Heart left ventricle (tissue), 16 donors: ENCODE measurements around the gene MRPL33. TPM values are rescaled to one million over a fixed set of nuclear protein-coding genes. Genes with fewer than 3 reads are reported as not detected.

Experiments used
- ATAC-seq, 4 donors: fragments of 200-7000 bp; cut with Tn5 transposase; one replicate each; pipeline ENCODE4 v1.9.1; 2020 to 2022; ENCODE audit warnings: moderate library complexity in 4 of 4, mild to moderate bottlenecking in 3 of 4, moderate number of reproducible peaks in 1 of 4
- DNase-seq, 5 donors: peaks; one replicate each; pipeline ENCODE4 v3.0.0-alpha.2; 2020
- H3K27ac ChIP-seq, 12 donors: fragments of 200-600 bp; sonication (generic) in 4 of 12; one replicate each; pipeline versions ENCODE4 v1.5.0 to v1.8.0; 2016 to 2022; ENCODE audit warnings: mild to moderate bottlenecking in 2 of 12
- H3K27me3 ChIP-seq, 9 donors: fragments of 200-600 bp; sonication (generic) in 2 of 9; one replicate each; pipeline versions ENCODE4 v1.5.1 to v1.8.0; 2016 to 2022; ENCODE audit warnings: mild to moderate bottlenecking in 3 of 9
- H3K36me3 ChIP-seq, 9 donors: fragments of 200-600 bp; sonication (generic) in 2 of 9; one replicate each; pipeline versions ENCODE4 v1.5.0 to v1.8.0; 2018 to 2022; ENCODE audit warnings: mild to moderate bottlenecking in 2 of 9
- H3K4me1 ChIP-seq, 12 donors: fragments of 200-600 bp; sonication (generic) in 4 of 12; one replicate each; pipeline versions ENCODE4 v1.5.0 to v1.8.0; 2016 to 2022; ENCODE audit warnings: mild to moderate bottlenecking in 3 of 12
- H3K4me3 ChIP-seq, 12 donors: fragments of 200-600 bp; sonication (generic) in 4 of 12; one replicate each; pipeline versions ENCODE4 v1.5.0 to v1.8.0; 2017 to 2022; ENCODE audit warnings: mild to moderate bottlenecking in 9 of 12, moderate library complexity in 4 of 12
- H3K9me3 ChIP-seq, 12 donors: fragments of 200-600 bp; sonication (generic) in 4 of 12; one replicate each; pipeline versions ENCODE4 v1.5.0 to v1.8.0; 2016 to 2022; ENCODE audit warnings: mild to moderate bottlenecking in 1 of 12
- POLR2A ChIP-seq, 2 donors: fragments of 450-650 bp; IDR thresholded peaks; one replicate each; pipeline ENCODE4 v1.6.1; 2017; ENCODE audit warnings: antibody characterized with exemption in 2 of 2, mild to moderate bottlenecking in 2 of 2, moderate library complexity in 2 of 2
- WGBS, 4 donors: extraction: QIAGEN DNeasy Blood & Tissue Kit in 2 of 4; methylation state at CpG; one replicate each; pipeline versions ENCODE4 v1.1.5 to v1.1.7; 2013 to 2018; 5-methylcytosine and 5-hydroxymethylcytosine counted together
- intact Hi-C, 10 donors: fragments of 100-400 bp; cut with DNase I; formaldehyde crosslinking; loops; one replicate each; pipeline versions ENCODE4 v1.11.1 to v1.14.2; 2022
- polyA plus RNA-seq, 2 donors: library from polyadenylated mRNA; stranded (reverse); fragments of 200-250 nt; gene quantifications; one replicate each; pipeline ENCODE4 v1.2.3, GENCODE V29; 2013
- total RNA-seq, 9 donors: library from RNA; depleted of rRNA in 2 of 9; stranded (reverse); fragments of >200 nt in 2 of 9; fragmentation: NEBNext Ultra II Directional in 3 of 9; extraction: Animal tissue kit (Norgen Biotek cat#: 25700) in 3 of 9; gene quantifications; one replicate each; pipeline versions ENCODE4 v1.1.0 to v1.2.4, GENCODE V29; 2016 to 2023
- TF ChIP-seq, protein P1 (sequence below), 12 donors: fragments of 200-600 bp; sonication (generic) in 4 of 12; IDR thresholded peaks; one replicate each; pipeline versions ENCODE4 v1.5.0 to v1.8.0; 2018 to 2022; ENCODE audit warnings: antibody characterized with exemption in 12 of 12, mild to moderate bottlenecking in 5 of 12
- donor health status: ischemic (EF 13 %, LVEDD 7.1; RV severe dilation, severe dysfunction).
- donor health status: healthy with polysubstance abuse.
- donor health status: DM: no; HTN: yes; CAD: no.
- donor health status: DM: no; HTN: no; CAD: no.
- donor health status: ischemic (EF 25% LVEDD 6.9; RV normal size, moderate dysfunction).
- donor health status: ischemic (EF 25% LVEDD 5.7; RV mildly dilated, moderate dysfunction).
- donor health status: healthy.
- donor health status: DM: yes; HTN: yes; CAD: no.
- donor health status: ischemic (EF 35%, LVEDD 5.7; RV mildly dilated, moderate dysfunction).
- donor health status: nonischemic (EF 11% LVEDD 7.7; RV severe dilation, severe dysfunction).
- donor health status: DM: yes; HTN: yes; CAD: no.
- donor health status: PGD.
- donor health status: ischemic (EF 29% LVEDD 5.4; RV normal size, mild dysfunction).
- donor health status: nonischemic (EF 23%, LVEDD 6.1; RV moderate dilation, normal function).

Gene MRPL33
- total and polyA plus RNA-seq, 11 donors, result 163 to 901 (median 305) TPM

DNA sequence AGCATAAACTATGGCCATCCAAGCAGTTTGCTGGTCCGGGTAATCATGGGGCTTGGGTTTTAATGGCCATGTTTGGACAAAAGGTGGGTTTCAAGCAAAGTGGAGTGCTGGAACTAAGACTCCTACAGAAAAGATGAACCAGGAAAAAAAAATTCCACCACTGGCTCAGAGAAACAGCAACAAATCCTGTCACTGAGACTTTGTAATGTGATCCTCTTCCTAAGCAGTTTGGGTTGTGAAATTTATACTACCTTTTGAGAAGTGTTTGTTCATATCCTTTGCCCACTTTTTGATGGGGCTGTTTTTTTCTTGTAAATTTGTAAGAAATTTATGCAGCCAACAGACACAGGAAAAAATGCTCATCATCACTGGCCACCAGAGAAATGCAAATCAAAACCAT, 40.2 kb downstream of the MRPL33 start:
- Histone ChIP-seq H3K36me3 (no peaks in the 10 kb centered on the region), H3K4me1 (peaks cover 0 to 24% (median 0%) of the 10 kb centered on the region in 12 donors), H3K27ac (no peak overlapping the region), H3K27me3 (no peaks in the 10 kb centered on the region), H3K4me3 (no peak overlapping the region), H3K9me3 (peaks cover 0 to 3% (median 0%) of the 10 kb centered on the region in 12 donors)
- ATAC-seq (no peak), DNase-seq (no peak)
- intact Hi-C loops, result loop anchor here in 1 of 10 donors (10.0 kb wide), 1 partner anchor 643 kb away; no protein-coding TSS in a partner anchor
- TF ChIP-seq, protein P1, sequence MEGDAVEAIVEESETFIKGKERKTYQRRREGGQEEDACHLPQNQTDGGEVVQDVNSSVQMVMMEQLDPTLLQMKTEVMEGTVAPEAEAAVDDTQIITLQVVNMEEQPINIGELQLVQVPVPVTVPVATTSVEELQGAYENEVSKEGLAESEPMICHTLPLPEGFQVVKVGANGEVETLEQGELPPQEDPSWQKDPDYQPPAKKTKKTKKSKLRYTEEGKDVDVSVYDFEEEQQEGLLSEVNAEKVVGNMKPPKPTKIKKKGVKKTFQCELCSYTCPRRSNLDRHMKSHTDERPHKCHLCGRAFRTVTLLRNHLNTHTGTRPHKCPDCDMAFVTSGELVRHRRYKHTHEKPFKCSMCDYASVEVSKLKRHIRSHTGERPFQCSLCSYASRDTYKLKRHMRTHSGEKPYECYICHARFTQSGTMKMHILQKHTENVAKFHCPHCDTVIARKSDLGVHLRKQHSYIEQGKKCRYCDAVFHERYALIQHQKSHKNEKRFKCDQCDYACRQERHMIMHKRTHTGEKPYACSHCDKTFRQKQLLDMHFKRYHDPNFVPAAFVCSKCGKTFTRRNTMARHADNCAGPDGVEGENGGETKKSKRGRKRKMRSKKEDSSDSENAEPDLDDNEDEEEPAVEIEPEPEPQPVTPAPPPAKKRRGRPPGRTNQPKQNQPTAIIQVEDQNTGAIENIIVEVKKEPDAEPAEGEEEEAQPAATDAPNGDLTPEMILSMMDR (IDR thresholded peaks at IDR 0.05), result no peak
- TF ChIP-seq POLR2A (IDR thresholded peaks at IDR 0.05), result no peak
- 92 to 100% (median 99%) methylated on average over 1 of the region's 1 CpG for WGBS, 4 donors

DNA sequence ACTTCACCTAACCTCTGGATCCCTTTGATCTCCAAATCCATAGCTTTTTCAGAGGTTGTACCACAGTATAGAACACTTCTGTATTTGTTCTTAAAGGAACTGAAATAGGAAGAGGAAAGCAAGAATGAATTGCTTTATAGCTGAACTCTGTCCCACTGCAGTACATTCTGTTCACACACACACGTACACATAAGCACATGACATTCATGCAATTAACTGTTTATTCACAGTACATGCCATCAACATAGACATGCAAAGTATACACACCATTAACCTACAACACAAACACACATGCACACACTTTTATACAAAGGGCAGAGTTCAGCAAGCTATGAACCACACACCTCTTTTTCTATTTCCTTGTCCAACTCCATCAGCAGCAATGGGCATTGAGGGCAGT, 43.2 kb downstream of the MRPL33 start:
- DNase-seq, result no peak
- intact Hi-C loops, result loop anchor here in 1 of 10 donors (10.0 kb wide), 1 partner anchor 640 kb away; no protein-coding TSS in a partner anchor
- Histone ChIP-seq H3K4me3 (no peak overlapping the region), H3K27ac (no peak overlapping the region), H3K4me1 (peaks cover 0 to 11% (median 0%) of the 10 kb centered on the region in 12 donors), H3K27me3 (no peaks in the 10 kb centered on the region), H3K36me3 (peaks cover 0 to 2% (median 0%) of the 10 kb centered on the region in 9 donors), H3K9me3 (peaks cover 0 to 3% (median 0%) of the 10 kb centered on the region in 12 donors)
- no peak for ATAC-seq
- WGBS, 4 donors, result 62 to 67% (median 66%) methylated on average over 1 of the region's 1 CpG
- TF ChIP-seq, protein P1 (IDR thresholded peaks at IDR 0.05), result no peak
- no peak for TF ChIP-seq POLR2A (IDR thresholded peaks at IDR 0.05)

DNA sequence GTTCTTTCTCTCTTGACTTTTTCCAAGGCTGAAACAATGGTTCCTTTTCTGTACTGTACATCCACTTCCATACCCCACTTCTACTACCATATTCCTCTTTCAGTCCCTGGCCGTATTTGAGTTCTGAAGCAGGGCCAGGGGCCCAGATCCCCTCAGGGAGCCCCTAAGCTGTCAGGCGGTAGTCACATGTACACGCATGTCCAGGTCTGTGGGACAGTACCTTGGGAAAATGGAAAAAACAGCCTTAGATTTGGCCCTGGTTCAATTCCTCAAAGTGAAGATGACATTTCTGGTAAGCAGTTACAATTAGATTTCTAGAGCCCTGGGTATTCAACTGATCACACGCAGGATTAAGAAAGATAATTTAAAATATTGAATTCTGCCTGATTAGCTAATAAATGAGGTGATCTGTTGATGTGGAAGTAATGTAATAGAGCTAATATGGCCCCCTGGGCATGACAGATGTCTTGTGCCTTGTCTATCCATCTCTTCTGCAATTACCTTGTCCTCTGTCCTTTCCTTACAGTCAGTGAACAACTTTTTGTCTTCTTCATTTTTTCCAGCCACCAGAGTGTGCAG, 44.4 kb downstream of the MRPL33 start:
- Histone ChIP-seq H3K36me3 (peaks cover 0 to 2% (median 0%) of the 10 kb centered on the region in 9 donors), H3K9me3 (peaks cover 0 to 3% (median 0%) of the 10 kb centered on the region in 12 donors), H3K4me1 (no peaks in the 10 kb centered on the region), H3K27ac (no peak overlapping the region), H3K4me3 (no peak overlapping the region), H3K27me3 (no peaks in the 10 kb centered on the region)
- 79 to 87% (median 83%) methylated on average over 4 of the region's 4 CpGs for WGBS, 4 donors
- DNase-seq (no peak), ATAC-seq (no peak)
- no peak for TF ChIP-seq POLR2A (IDR thresholded peaks at IDR 0.05)
- TF ChIP-seq, protein P1 (IDR thresholded peaks at IDR 0.05), result no peak
- intact Hi-C loops, result loop anchor here in 1 of 10 donors (10.0 kb wide), 1 partner anchor 639 kb away; no protein-coding TSS in a partner anchor

DNA sequence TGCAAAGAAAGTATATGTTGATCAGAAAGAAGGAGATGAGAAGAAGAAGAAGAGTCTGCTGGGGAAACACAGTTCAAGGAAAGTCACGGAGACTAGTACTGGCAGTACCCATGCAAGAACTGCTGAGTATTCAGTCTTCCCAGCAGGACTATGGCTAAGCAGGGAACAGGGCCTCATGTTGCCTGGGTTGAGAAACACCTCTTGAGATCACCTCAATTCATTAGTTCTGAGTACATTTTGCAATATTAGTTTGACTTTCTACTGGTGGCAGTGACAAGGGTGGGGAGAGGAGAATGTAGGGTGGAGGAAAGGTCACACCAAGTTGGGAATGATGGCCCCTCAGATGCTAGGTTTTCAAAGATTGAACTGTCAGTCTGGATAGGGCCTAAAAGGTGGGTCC, 50.5 kb downstream of the MRPL33 start:
- peaks cover 0 to under 1% (median 0%) of the 10 kb centered on the region in 9 donors for H3K36me3 ChIP-seq
- peaks cover 0 to 11% (median 3%) of the 10 kb centered on the region in 12 donors for H3K9me3 ChIP-seq
- ATAC-seq, result peak in 1 of 4 donors; percentile 25
- TF ChIP-seq, protein P1 (IDR thresholded peaks at IDR 0.05), result no peak
- TF ChIP-seq POLR2A (IDR thresholded peaks at IDR 0.05), result no peak
- peaks cover 0 to 19% (median 0%) of the 10 kb centered on the region in 12 donors for H3K4me1 ChIP-seq
- no peaks in the 10 kb centered on the region for H3K27me3 ChIP-seq
- 92 to 100% (median 95%) methylated on average over 1 of the region's 1 CpG for WGBS, 4 donors
- DNase-seq, result no peak
- intact Hi-C loops, result loop anchor here in 2 of 10 donors (1.0 to 10.0 kb wide), 3 partner anchors 49 to 70 kb away; no protein-coding TSS in a partner anchor
- peak overlapping the region in 6 of 12 donors; percentile 43 to 73 (median 58) for H3K27ac ChIP-seq
- no peak overlapping the region for H3K4me3 ChIP-seq
